IPS-18a (cell line): Measurements from ENCODE around the gene CD19.
"Not testable (repeated sequence)": the region's sequence is repeated elsewhere in the genome, so short reads cannot be mapped to it uniquely, and the experiment has no call there.

Source experiments
- H3K27ac ChIP-seq: one replicate; pipeline ENCODE4 v1.5.1; 2013; ENCODE audit warnings: low read length
- H3K27me3 ChIP-seq: one replicate; pipeline ENCODE4 v1.6.1; 2013; ENCODE audit warnings: mild to moderate bottlenecking, low read length; ENCODE audit not compliant: control insufficient read depth, insufficient read depth
- H3K36me3 ChIP-seq: one replicate; pipeline ENCODE4 v1.6.1; 2013; ENCODE audit warnings: low read depth, low read length; ENCODE audit not compliant: control insufficient read depth
- H3K4me1 ChIP-seq: one replicate; pipeline ENCODE4 v1.6.1; 2013; ENCODE audit warnings: low read depth, low read length; ENCODE audit not compliant: control insufficient read depth
- H3K4me3 ChIP-seq: one replicate; pipeline ENCODE4 v1.5.1; 2013; ENCODE audit warnings: low read length
- H3K9ac ChIP-seq: one replicate; pipeline ENCODE4 v1.6.1; 2013; ENCODE audit warnings: mild to moderate bottlenecking, low read length, moderate library complexity
- H3K9me3 ChIP-seq: one replicate; pipeline ENCODE4 v1.6.1; 2013; ENCODE audit warnings: low read depth, low read length; ENCODE audit not compliant: control insufficient read depth

Gene CD19

GRCh38 chr16:28943281-28943680, 11.5 kb downstream of the CD19 start:
- H3K36me3 ChIP-seq = no peaks in the 10 kb centered on the region
- H3K9me3 ChIP-seq = no peaks in the 10 kb centered on the region
- H3K9ac ChIP-seq = no peak overlapping the region
- H3K27ac ChIP-seq = no peak overlapping the region
- no peak overlapping the region for H3K4me3 ChIP-seq
- no peaks in the 10 kb centered on the region for H3K4me1 ChIP-seq
- H3K27me3 ChIP-seq = no peaks in the 10 kb centered on the region

- Histone ChIP-seq H3K9me3 (no peaks in the 10 kb centered on the region), H3K27me3 (no peaks in the 10 kb centered on the region), H3K4me3 (no peak overlapping the region), H3K9ac (no peak overlapping the region), H3K36me3 (no peaks in the 10 kb centered on the region), H3K4me1 (no peaks in the 10 kb centered on the region), H3K27ac (no peak overlapping the region)
Observed at GRCh38 chr16:28946681-28947080, 14.9 kb downstream of the CD19 start.

GRCh38 chr16:28950648-28951409, 19.1 kb downstream of the CD19 start, which contains the start of gene NFATC2IP:
TSS of gene NFATC2IP (plus strand) at chr16:28950937. CDS start at chr16:28951012, 75 bp downstream.
- peak within 1 kb of the TSS; percentile 81 for H3K9ac ChIP-seq
- H3K9me3 ChIP-seq = no peaks in the 10 kb centered on the region
- H3K4me1 ChIP-seq = peaks cover 4% of the 10 kb centered on the region
- H3K27me3 ChIP-seq = no peaks in the 10 kb centered on the region
- H3K27ac ChIP-seq = no peak within 1 kb of the TSS
- H3K4me3 ChIP-seq = peak within 1 kb of the TSS; percentile 92
- H3K36me3 ChIP-seq = peaks cover 22% of the 10 kb centered on the region

GRCh38 chr16:28951410-28951943, 19.7 kb downstream of the CD19 start:
- H3K9me3 ChIP-seq = no peaks in the 10 kb centered on the region
- peaks cover 4% of the 10 kb centered on the region for H3K4me1 ChIP-seq
- H3K36me3 ChIP-seq = peaks cover 27% of the 10 kb centered on the region
- no peak overlapping the region for H3K27ac ChIP-seq
- H3K9ac ChIP-seq = peak overlapping the region; percentile 81
- peak overlapping the region; percentile 92 for H3K4me3 ChIP-seq
- H3K27me3 ChIP-seq = no peaks in the 10 kb centered on the region

GRCh38 chr16:28958216-28958615, 26.4 kb downstream of the CD19 start:
- Histone ChIP-seq H3K9ac (no peak overlapping the region), H3K9me3 (no peaks in the 10 kb centered on the region), H3K27ac (no peak overlapping the region), H3K4me1 (no peaks in the 10 kb centered on the region), H3K27me3 (no peaks in the 10 kb centered on the region), H3K4me3 (no peak overlapping the region), H3K36me3 (peaks cover 80% of the 10 kb centered on the region)

GRCh38 chr16:28958836-28959235, 27.1 kb downstream of the CD19 start:
- H3K27me3 ChIP-seq = no peaks in the 10 kb centered on the region
- H3K4me3 ChIP-seq = no peak overlapping the region
- H3K4me1 ChIP-seq = no peaks in the 10 kb centered on the region
- H3K36me3 ChIP-seq = peaks cover 80% of the 10 kb centered on the region
- H3K27ac ChIP-seq = no peak overlapping the region
- H3K9ac ChIP-seq = no peak overlapping the region
- H3K9me3 ChIP-seq = no peaks in the 10 kb centered on the region

- Histone ChIP-seq H3K4me3 (no peak overlapping the region), H3K9me3 (no peaks in the 10 kb centered on the region), H3K4me1 (no peaks in the 10 kb centered on the region), H3K36me3 (peaks cover 56% of the 10 kb centered on the region), H3K9ac (no peak overlapping the region), H3K27ac (no peak overlapping the region), H3K27me3 (no peaks in the 10 kb centered on the region)
Observed at GRCh38 chr16:28964072-28964471, 32.3 kb downstream of the CD19 start.

- Histone ChIP-seq H3K27ac (no peak overlapping the region), H3K9ac (no peak overlapping the region), H3K27me3 (no peaks in the 10 kb centered on the region), H3K4me1 (no peaks in the 10 kb centered on the region), H3K36me3 (peaks cover 52% of the 10 kb centered on the region), H3K4me3 (no peak overlapping the region), H3K9me3 (no peaks in the 10 kb centered on the region)
Observed at GRCh38 chr16:28964496-28964895, 32.7 kb downstream of the CD19 start.

GRCh38 chr16:28967156-28967555, 35.4 kb downstream of the CD19 start:
- Histone ChIP-seq H3K9me3 (no peaks in the 10 kb centered on the region), H3K36me3 (peaks cover 30% of the 10 kb centered on the region), H3K27ac (no peak overlapping the region), H3K4me3 (no peak overlapping the region), H3K9ac (no peak overlapping the region), H3K27me3 (no peaks in the 10 kb centered on the region), H3K4me1 (no peaks in the 10 kb centered on the region)

- not testable (repeated sequence) for H3K27me3 ChIP-seq, H3K9me3 ChIP-seq, H3K9ac ChIP-seq, H3K4me3 ChIP-seq, H3K36me3 ChIP-seq, H3K27ac ChIP-seq, H3K4me1 ChIP-seq
Observed at GRCh38 chr16:28969696-28970095, 37.9 kb downstream of the CD19 start.

GRCh38 chr16:28974007-28974436, 42.3 kb downstream of the CD19 start:
- Histone ChIP-seq H3K36me3 (peaks cover 3% of the 10 kb centered on the region), H3K4me1 (no peaks in the 10 kb centered on the region), H3K27me3 (no peaks in the 10 kb centered on the region), H3K9ac (peak overlapping the region; percentile 40), H3K27ac (no peak overlapping the region), H3K9me3 (no peaks in the 10 kb centered on the region), H3K4me3 (peak overlapping the region; percentile 60)
